T-cell (primary cell): ENCODE data around the gene FABP3. TPM values are rescaled to one million over a fixed set of nuclear protein-coding genes. Genes with fewer than 3 reads are reported as not detected.

Experiments
- ATAC-seq, 4 experiments: fragments of 200-7000 bp in 3 of 4; fragments of 150-1000 bp in 1 of 4; cut with Tn5 transposase; replicated peaks in 1 of 4; 1 replicate in 3 of 4; 2 replicates in 1 of 4; pipeline ENCODE4 v1.10.0; 2021; ENCODE audit warnings: moderate library complexity in 3 of 4, mild to moderate bottlenecking in 2 of 4, moderate number of reproducible peaks in 1 of 4
- CTCF ChIA-PET, 2 donors: fragments of 300-600 bp; sonication (Branson Sonifier 250); formaldehyde crosslinking; loops; one replicate each; lab custom pipeline; 2022; ENCODE audit warnings: antibody characterized with exemption in 2 of 2; lab: Charles Lee
- POLR2A ChIA-PET, 2 donors: fragments of 300-600 bp; sonication (Branson Sonifier 250); formaldehyde crosslinking; loops; one replicate each; lab custom pipeline; 2022; ENCODE audit warnings: antibody characterized with exemption in 2 of 2; lab: Charles Lee
- DNase-seq, 35 experiments: peaks; one replicate each; pipeline versions ENCODE4 v3.0.0 to v3.0.0-alpha.2; 2013 to 2023
- H3K27ac ChIP-seq: one replicate; pipeline ENCODE4 v1.5.1; 2013; ENCODE audit warnings: low read length
- H3K27me3 ChIP-seq, 2 experiments: replicated peaks in 1 of 2; 1 replicate in 1 of 2; 2 replicates in 1 of 2; pipeline versions ENCODE4 v1.6.1 to v1.7.0; 2013; ENCODE audit warnings: low read length in 1 of 2, mixed read lengths in 1 of 2; ENCODE audit not compliant: control insufficient read depth in 2 of 2, insufficient read depth in 2 of 2; ENCODE audit errors: extremely low read depth in 1 of 2
- H3K36me3 ChIP-seq, 2 donors: 1 replicate in 1 of 2; 2 replicates in 1 of 2; pipeline versions ENCODE4 v1.6.1 to v1.7.0; 2013; ENCODE audit warnings: low read length in 1 of 2; ENCODE audit not compliant: control insufficient read depth in 2 of 2, insufficient read depth in 1 of 2; ENCODE audit errors: extremely low read depth in 1 of 2
- H3K4me1 ChIP-seq, 2 experiments: 1 replicate in 1 of 2; 2 replicates in 1 of 2; pipeline versions ENCODE4 v1.6.1 to v1.7.0; 2013; ENCODE audit warnings: low read length in 2 of 2, mixed read lengths in 1 of 2; ENCODE audit not compliant: insufficient read depth in 2 of 2, control insufficient read depth in 1 of 2; ENCODE audit errors: extremely low read depth in 1 of 2
- H3K4me3 ChIP-seq, 2 donors: 1 replicate in 1 of 2; 2 replicates in 1 of 2; pipeline versions ENCODE4 v1.5.1 to v1.7.0; 2013; ENCODE audit warnings: mild to moderate bottlenecking in 2 of 2, low read length in 1 of 2, moderate library complexity in 1 of 2; ENCODE audit not compliant: control insufficient read depth in 1 of 2; ENCODE audit errors: extremely low read depth in 1 of 2
- H3K9me3 ChIP-seq: 2 replicates; pipeline ENCODE4 v1.7.0; 2013
- H3K27ac Mint-ChIP-seq, 2 donors: one replicate each; pipeline ENCODE4 v1.8.0; 2020 to 2021; ENCODE audit warnings: mild to moderate bottlenecking in 2 of 2, mixed read lengths in 2 of 2
- H3K27me3 Mint-ChIP-seq, 2 donors: one replicate each; pipeline ENCODE4 v1.8.0; 2021 to 2022; ENCODE audit warnings: mixed read lengths in 2 of 2
- H3K36me3 Mint-ChIP-seq: one replicate; pipeline ENCODE4 v1.8.0; 2021; ENCODE audit warnings: mixed read lengths
- H3K4me1 Mint-ChIP-seq, 3 donors: one replicate each; pipeline ENCODE4 v1.8.0; 2020 to 2022; ENCODE audit warnings: mixed read lengths in 3 of 3, mild to moderate bottlenecking in 1 of 3
- H3K4me3 Mint-ChIP-seq, 3 donors: one replicate each; pipeline ENCODE4 v1.8.0; 2020 to 2022; ENCODE audit warnings: mild to moderate bottlenecking in 3 of 3, mixed read lengths in 3 of 3, moderate library complexity in 3 of 3
- H3K9me3 Mint-ChIP-seq, 3 donors: one replicate each; pipeline ENCODE4 v1.8.0; 2020 to 2022; ENCODE audit warnings: mixed read lengths in 3 of 3
- WGBS: methylation state at CpG from one replicate; pipeline ENCODE4 v1.1.5; 2013; ENCODE audit warnings: missing lambda C conversion rate; ENCODE audit not compliant: insufficient coverage; 5-methylcytosine and 5-hydroxymethylcytosine counted together
- total RNA-seq, 35 experiments: library from RNA in 6 of 35; stranded (reverse) in 6 of 35; fragments of 120-200 nt in 1 of 35; gene quantifications; one replicate each; pipeline versions ENCODE4 v1.2.1 to v1.2.4 and lab custom pipeline; 2013 to 2026

The FABP3 gene
- total RNA-seq, 5 donors from 2014 or later (not counting 1 experiment from before 2014, with no cell fraction given) = 0.53 TPM; not detected in 4

DNA sequence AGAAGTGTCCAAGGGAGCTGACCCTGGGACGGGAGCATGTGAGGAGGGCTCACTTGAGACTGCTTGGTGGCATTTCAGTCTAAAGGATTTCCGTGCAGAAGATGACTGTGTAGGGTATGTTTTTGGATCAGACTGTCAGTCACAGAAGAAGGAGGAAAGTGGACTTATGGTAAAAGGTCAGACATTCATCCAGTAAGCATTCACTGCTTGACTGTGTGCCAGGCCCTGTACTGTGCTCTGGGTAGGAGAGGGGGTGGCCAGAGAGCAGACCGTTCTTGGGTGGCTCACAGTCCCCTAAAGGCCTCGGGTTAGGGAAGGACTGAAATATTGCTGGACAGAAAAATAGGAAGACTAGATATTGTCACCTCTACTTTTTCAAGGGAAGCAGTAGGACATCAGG, 38.0 kb upstream of the FABP3 start:
- H3K27ac Mint-ChIP-seq = peak overlapping the region in 1 of 2 donors; percentile 33
- 63% methylated on average over 3 of the region's 4 CpGs for WGBS
- ATAC-seq (no peak), DNase-seq (no peak)
- H3K27ac ChIP-seq = no peak overlapping the region
- H3K4me3 Mint-ChIP-seq = peak overlapping the region in 2 of 3 donors; percentile 42 to 94
- H3K4me1 Mint-ChIP-seq = peaks cover 10 to 12% (median 11%) of the 10 kb centered on the region in 3 donors
- CTCF ChIA-PET = no interaction called here
- POLR2A ChIA-PET = no interaction called here
- H3K4me1 ChIP-seq = peaks cover 0 to 15% of the 10 kb centered on the region in 2 experiments
- no peaks in the 10 kb centered on the region for H3K36me3 ChIP-seq
- peaks cover 6 to 75% of the 10 kb centered on the region in 2 experiments for H3K27me3 ChIP-seq
- no peaks in the 10 kb centered on the region for H3K9me3 Mint-ChIP-seq
- H3K4me3 ChIP-seq = no peak overlapping the region
- no peaks in the 10 kb centered on the region for H3K36me3 Mint-ChIP-seq
- peaks cover 64 to 68% of the 10 kb centered on the region in 2 donors for H3K27me3 Mint-ChIP-seq
- H3K9me3 ChIP-seq = no peaks in the 10 kb centered on the region

DNA sequence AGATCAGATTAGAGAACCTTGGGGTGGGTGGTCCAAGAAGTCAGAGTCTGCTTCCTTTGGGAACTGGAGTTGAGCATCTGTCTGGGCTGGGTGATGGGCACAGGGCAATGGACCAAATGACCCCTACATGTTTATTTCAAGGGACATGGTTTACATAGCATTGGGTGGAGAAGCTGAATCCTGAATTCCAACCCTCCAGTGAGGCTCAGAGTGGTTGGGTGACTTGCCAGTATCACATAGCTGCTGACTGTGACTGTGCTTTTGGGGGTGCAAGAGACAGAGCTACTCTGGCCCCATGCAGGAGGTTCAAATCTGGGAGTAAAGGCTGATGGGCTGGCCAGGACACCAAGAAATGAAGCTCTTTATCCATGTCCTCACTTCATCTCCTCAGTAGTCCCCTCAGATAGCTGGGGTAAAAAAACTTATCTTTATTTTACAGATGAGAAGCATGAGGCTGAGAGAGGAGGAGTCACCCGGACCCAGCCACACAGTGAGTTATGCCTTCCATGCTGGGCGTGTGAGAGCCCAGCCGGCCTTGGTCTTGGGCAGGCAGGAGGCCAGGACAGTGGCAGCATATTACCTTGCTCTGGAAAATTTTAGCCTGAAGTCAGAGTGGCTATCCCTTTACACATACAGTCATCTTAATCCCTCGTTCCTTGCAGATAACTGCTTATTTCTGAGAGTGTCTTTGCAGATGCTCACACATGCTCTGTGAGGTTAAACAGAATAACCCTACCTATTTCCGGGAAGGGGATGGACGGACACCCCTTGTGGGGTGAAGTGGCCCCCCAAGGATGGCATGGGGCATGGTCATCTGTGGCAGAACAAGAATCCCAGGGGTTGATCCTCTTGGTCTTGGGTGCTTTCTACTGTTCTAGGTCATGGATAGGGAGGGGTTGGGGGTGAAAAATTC, 37.3 kb upstream of the FABP3 start:
- H3K9me3 Mint-ChIP-seq = no peaks in the 10 kb centered on the region
- ChIA-PET CTCF (no interaction called here), POLR2A (no interaction called here)

DNA sequence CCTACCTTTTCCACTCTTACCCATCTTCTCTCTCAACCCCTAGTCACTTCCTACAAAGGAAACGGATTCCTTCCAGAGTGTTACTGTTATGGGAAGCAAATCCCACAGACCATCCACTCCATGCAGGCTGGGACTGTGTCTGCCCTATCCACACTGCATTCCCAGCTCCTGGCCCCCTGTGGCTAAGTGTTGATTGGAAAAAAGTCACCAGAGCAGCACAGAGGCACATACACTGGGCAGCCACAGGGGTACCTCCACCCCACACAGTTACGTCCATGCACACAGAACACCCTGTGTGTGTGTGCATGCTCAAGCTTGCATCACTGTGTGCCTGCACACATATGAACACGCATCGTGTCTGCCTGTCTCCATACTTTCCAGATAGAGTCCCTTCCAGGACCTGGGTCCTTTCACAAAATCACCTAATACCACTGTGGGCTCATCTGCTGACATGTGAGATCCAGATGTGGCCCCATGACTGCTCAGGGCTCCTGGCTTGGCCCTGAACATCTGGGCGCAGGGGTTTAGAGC, 36.0 kb upstream of the FABP3 start:
- CTCF ChIA-PET = no interaction called here
- peaks cover 9 to 10% (median 10%) of the 10 kb centered on the region in 3 donors for H3K4me1 Mint-ChIP-seq

More for the DNA sequence above, 37.3 kb upstream of the FABP3 start:
- Histone ChIP-seq H3K27me3 (peaks cover 6 to 69% of the 10 kb centered on the region in 2 experiments), H3K9me3 (no peaks in the 10 kb centered on the region), H3K4me1 (peaks cover 0 to 15% of the 10 kb centered on the region in 2 experiments), H3K36me3 (no peaks in the 10 kb centered on the region), H3K27ac (no peak overlapping the region), H3K4me3 (no peak overlapping the region)
- 65% methylated on average over 5 of the region's 6 CpGs for WGBS
- Mint-ChIP-seq H3K27me3 (peaks cover 58 to 62% of the 10 kb centered on the region in 2 donors), H3K36me3 (no peaks in the 10 kb centered on the region), H3K27ac (no peak overlapping the region), H3K4me3 (no peak overlapping the region), H3K4me1 (peaks cover 10 to 12% (median 11%) of the 10 kb centered on the region in 3 donors)
- no peak for ATAC-seq
- no peak for DNase-seq

DNA sequence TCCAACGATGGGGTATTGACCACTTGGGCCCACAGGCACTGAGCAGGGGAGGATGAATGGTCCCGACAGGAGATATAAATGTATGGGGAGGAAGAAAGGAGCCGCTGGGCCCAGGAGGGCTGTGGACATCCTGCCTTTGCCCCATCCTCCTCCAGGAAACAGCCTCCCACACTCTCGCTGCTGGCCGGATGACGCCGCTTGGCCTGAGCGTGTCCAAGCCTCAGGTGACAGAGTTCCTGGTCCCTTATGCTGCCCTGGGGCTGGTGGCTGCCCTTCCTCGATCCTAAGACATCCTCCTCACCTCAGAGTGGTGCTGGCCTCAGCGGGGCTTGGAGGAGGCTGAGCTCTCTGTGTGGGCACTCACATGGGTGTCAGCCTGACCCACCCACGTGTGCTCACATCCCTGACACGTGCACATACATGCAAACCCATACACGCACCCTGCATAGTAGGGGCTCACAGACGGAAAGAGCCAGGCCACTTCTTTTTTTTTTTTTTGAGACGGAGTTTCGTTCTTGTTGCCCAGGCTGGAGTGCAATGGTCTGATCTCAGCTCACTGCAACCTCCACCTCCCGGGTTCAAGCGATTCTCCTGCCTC, 34.3 kb upstream of the FABP3 start:
- Mint-ChIP-seq H3K36me3 (no peaks in the 10 kb centered on the region), H3K27me3 (peaks cover 42 to 45% of the 10 kb centered on the region in 2 donors), H3K9me3 (no peaks in the 10 kb centered on the region), H3K27ac (no peak overlapping the region), H3K4me3 (no peak overlapping the region), H3K4me1 (peaks cover under 1% of the 10 kb centered on the region in 3 donors)
- H3K27me3 ChIP-seq = peaks cover 3 to 40% of the 10 kb centered on the region in 2 experiments
- H3K27ac ChIP-seq = no peak overlapping the region
- ATAC-seq = no peak
- ChIA-PET CTCF (no interaction called here), POLR2A (no interaction called here)
- no peak for DNase-seq
- no peak overlapping the region for H3K4me3 ChIP-seq
- 82% methylated on average over 11 of the region's 18 CpGs for WGBS
- H3K4me1 ChIP-seq = no peaks in the 10 kb centered on the region
- H3K9me3 ChIP-seq = no peaks in the 10 kb centered on the region
- no peaks in the 10 kb centered on the region for H3K36me3 ChIP-seq

More for the DNA sequence above, 36.0 kb upstream of the FABP3 start:
- no peaks in the 10 kb centered on the region for H3K9me3 ChIP-seq
- H3K36me3 Mint-ChIP-seq = no peaks in the 10 kb centered on the region
- H3K36me3 ChIP-seq = no peaks in the 10 kb centered on the region
- H3K27me3 Mint-ChIP-seq = peaks cover 44 to 54% of the 10 kb centered on the region in 2 donors
- ATAC-seq = no peak
- no peaks in the 10 kb centered on the region for H3K9me3 Mint-ChIP-seq
- POLR2A ChIA-PET = no interaction called here
- peaks cover 0 to 11% of the 10 kb centered on the region in 2 experiments for H3K4me1 ChIP-seq
- H3K4me3 Mint-ChIP-seq = no peak overlapping the region
- DNase-seq = no peak
- H3K27ac Mint-ChIP-seq = no peak overlapping the region
- no peak overlapping the region for H3K27ac ChIP-seq
- no peak overlapping the region for H3K4me3 ChIP-seq
- peaks cover 6 to 55% of the 10 kb centered on the region in 2 experiments for H3K27me3 ChIP-seq
- 89% methylated on average over 4 of the region's 5 CpGs for WGBS

DNA sequence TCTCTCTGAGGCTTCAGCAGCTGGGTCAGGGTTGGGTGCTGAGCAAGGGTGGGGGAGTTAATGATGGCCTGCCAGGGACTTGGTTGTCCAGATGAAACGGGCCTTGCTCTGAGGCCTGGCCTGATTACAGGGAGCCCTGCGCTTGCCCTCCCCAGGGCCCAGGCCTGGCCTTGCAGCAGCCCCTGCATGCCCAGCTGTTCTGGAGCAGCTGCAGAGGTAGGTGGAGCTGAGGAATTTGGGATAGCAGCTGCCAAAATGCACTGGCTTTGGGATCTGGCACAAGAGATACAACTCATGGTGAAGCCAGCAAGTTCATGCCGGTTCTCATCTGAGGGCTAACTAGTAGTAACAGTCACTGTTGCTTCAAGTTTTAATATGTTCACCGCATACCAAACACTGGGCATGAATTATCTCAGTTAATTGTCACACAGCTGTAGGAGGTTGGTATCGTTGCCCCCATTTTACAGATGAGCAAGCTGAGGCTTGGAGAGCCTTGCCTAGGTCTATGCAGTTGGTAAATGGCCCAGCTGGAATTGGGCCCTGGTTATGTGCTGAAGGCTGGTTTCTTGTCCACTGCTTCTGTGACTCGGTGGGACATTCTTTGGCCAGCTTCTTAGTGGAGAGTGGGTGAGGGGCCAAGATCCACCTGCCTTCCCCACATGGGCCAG, 32.8 kb upstream of the FABP3 start:
- Histone ChIP-seq H3K9me3 (no peaks in the 10 kb centered on the region), H3K36me3 (no peaks in the 10 kb centered on the region), H3K27ac (no peak overlapping the region), H3K4me1 (no peaks in the 10 kb centered on the region), H3K4me3 (no peak overlapping the region), H3K27me3 (peaks cover 0 to 26% of the 10 kb centered on the region in 2 experiments)
- Mint-ChIP-seq H3K27ac (no peak overlapping the region), H3K4me1 (no peaks in the 10 kb centered on the region), H3K9me3 (no peaks in the 10 kb centered on the region), H3K4me3 (no peak overlapping the region), H3K36me3 (no peaks in the 10 kb centered on the region), H3K27me3 (peaks cover 28 to 31% of the 10 kb centered on the region in 2 donors)
- DNase-seq (no peak), ATAC-seq (no peak)
- 90% methylated on average over 4 of the region's 6 CpGs for WGBS
- ChIA-PET CTCF (interaction anchor here in 1 of 2 donors (0.6 kb wide), 1 partner anchor 699 kb away, joined by 3 read pairs; no protein-coding TSS in a partner anchor), POLR2A (no interaction called here)

DNA sequence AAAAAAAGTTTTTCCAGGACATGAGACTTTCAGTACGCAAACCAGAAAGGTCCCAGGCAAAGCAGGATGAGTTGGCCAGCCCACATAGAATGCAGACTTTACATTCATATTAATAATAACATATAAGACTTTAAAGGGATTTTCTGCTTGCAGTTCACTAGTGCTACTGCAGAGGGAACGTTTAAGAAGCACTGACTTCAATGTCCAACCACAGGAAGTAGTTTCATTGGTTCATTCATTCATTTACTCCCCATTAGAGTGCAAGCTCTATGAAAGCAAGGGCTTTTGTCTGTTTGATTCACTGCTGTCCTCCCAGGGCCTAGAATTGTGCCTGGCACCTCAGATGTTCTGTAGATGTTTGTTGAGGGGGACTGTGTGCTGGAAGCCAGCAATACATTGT, 28.4 kb upstream of the FABP3 start:
- Mint-ChIP-seq H3K27me3 (peaks cover 7 to 10% of the 10 kb centered on the region in 2 donors), H3K4me1 (no peaks in the 10 kb centered on the region), H3K27ac (no peak overlapping the region), H3K4me3 (no peak overlapping the region), H3K9me3 (no peaks in the 10 kb centered on the region), H3K36me3 (no peaks in the 10 kb centered on the region)
- ChIA-PET POLR2A (no interaction called here), CTCF (no interaction called here)
- H3K36me3 ChIP-seq = no peaks in the 10 kb centered on the region
- H3K27ac ChIP-seq = no peak overlapping the region
- no peaks in the 10 kb centered on the region for H3K9me3 ChIP-seq
- WGBS = 0% methylated on average over 1 of the region's 2 CpGs
- no peak for ATAC-seq
- DNase-seq = no peak
- H3K4me1 ChIP-seq = no peaks in the 10 kb centered on the region
- no peaks in the 10 kb centered on the region for H3K27me3 ChIP-seq
- H3K4me3 ChIP-seq = no peak overlapping the region
